NCI-H748 (cell line): Measurements from ENCODE around the gene WDR33.
A peak's percentile ranks its signal among the peaks of the same experiment; 100 is the strongest.
"Not testable (repeated sequence)": the region's sequence is repeated elsewhere in the genome, so short reads cannot be mapped to it uniquely, and the experiment has no call there.

ENCODE experiments used
- DNase-seq: peaks from one replicate; lab custom pipeline; 2025; ENCODE audit not compliant: unreplicated experiment; lab: John Stamatoyannopoulos, UW

WDR33 gene

DNA sequence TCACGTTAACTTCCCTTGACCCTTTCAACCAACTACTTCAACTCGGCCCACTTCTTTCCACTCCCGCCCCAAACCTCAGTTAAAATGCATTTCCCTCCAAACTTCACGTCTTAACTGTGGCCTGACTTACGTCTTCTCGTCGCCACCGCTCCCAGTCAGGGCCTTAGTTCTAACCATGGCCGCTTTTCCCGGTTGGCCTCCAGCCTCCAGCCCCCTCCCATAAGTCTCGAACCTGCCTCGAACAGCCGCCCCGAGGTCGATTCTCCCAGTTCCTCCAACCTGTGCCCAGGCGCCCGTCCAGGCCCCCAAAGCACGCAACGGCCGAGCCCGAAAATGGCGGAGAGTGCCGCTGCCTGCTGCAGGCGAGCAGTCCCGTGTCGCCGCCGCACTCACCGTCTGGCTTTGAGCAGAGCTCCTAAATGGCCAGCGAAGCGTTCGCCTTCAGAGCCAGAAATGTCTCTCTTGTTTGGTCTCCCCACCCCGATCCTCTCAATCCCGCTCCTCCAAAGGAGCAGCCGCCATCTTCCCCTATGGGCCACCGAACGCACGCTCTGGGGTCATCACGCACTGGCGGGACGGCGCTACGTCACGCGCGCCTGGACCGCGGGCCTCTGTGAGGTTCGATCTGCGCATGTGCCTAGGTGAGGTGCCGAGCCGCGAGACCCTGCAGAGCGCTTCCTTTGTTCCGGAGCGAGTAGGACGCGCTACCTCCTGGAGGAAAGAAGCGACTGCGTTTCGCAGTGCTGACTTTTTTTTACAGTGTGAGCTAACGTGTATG lies at the start of gene WDR33:
Gene WDR33, minus strand, starts transcription at position 553 of the 778 bp plus-strand sequence. CDS start 40,190 bp downstream, outside the sequence.
- peak; percentile 91 for DNase-seq

DNA sequence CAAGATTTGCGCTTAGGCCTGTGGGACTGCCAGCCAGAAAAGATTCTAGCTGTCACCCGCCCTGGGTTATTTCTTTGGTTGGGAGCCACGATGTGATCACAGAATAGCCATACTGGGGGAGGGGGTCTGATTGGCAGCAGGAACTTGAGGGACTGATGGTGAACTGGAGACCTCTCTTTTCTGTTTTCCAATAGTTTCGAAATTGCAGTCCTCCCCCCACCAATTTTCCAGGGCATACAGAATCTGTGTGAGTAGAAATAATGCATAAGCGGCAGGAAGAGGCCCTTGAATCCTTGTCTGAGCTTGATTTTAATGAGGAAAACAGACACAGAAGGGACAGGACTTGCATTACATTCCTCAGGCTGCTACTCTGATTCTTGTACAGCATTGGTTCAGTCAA lies 49.2 kb upstream of the WDR33 start:
- DNase-seq: no peak

DNA sequence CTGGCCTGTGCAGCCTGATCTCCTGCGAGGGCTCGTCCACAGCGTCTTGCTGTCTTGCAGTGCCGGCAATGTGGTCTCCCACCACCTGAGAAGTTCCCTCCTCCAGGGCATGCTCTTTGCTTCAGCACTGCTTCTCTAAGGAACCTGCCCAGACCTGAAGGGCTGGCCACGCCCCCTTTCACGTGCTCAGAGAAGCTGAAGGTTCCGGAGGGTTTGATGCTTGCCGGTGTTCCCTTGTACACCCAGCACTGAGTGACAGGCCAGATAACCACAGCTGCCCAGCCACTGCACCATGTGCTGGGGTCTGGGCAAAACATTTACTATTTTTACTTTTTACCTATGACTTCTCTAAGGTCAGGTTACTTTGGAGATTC lies 48.7 kb upstream of the WDR33 start:
- peak; percentile 6 for DNase-seq

DNA sequence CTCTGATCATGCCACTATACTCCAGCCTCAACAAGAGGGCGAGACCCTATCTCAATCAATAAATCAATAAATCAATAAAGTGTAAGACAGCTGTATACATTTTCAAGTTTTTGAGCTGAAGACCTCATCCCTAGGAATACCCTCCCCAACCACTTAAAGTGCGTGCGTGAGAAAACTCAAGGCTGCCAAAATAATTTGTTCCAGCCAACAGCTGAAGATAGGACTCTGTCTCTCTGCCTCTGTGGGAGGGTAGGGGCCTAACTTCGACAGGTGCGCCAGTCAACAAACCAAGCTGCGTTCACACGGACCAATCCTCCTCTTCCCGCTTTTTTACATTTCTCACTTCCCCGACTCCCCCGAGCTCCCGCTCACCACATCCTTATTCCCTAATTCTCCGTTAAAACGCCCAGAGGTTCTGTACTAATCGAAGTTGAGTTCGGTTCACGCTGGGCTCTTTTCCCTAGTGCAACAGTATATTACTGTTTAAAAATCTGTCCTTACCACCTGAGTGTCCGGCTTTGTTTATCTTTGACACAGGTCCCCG lies 46.4 kb upstream of the WDR33 start:
- DNase-seq: peak; percentile 47

DNA sequence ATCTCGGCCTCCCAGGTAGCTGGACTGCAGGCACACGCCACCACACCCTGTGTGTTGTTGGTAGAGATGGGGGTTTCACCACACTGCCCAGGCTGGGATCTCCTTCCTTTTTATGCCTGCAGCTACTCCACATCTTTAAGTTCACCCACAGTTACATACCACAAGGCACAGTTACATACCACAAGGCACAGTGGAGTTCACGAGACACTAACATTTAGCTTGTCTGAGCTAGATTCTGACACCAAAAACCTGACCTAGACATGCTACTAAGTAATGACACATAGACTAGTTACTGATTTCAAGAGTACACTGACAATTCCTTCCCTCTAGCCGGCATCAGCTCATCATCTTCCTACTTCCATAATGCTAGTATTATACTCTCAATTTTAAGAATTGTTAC lies 42.7 kb upstream of the WDR33 start:
- no peak for DNase-seq

DNA sequence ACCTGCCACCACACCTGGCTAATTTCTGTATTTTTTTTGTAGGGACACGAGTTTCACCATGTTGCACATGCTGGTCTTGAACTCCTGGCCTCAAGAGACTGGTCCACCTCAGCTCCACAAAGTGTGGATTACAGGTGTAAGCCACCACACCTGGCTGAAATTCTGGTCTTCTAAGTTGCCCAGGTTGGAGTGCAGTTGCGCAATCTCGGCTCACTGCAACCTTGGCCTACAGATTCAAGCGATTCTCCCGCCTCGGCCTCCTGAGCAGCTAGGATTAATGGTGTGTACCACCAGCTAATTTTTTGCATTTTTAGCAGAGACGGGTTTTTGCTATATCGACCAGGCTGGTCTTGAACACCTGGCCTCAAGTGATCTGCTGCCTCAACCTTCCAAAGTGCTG lies 41.4 kb upstream of the WDR33 start:
- DNase-seq: no peak

DNA sequence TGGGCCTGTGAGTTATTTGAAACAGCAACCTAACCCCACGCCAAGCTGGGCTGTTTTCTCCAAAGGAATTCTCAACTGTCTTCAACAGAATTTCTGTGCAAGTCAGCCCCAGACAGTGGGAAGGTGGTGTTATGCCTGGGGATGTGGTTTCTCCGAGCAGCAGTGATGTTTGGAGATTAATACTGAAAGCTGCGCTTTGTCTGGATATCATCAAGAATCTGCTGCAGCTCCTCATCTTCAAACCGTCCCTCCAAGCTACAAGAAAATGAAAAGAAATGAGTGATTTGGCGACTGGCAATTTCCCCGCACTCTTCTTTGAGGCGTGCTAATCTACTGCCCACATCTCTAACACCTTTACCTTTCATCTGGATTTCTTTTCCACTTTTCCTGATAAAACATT lies 37.0 kb upstream of the WDR33 start:
- DNase-seq: no peak

DNA sequence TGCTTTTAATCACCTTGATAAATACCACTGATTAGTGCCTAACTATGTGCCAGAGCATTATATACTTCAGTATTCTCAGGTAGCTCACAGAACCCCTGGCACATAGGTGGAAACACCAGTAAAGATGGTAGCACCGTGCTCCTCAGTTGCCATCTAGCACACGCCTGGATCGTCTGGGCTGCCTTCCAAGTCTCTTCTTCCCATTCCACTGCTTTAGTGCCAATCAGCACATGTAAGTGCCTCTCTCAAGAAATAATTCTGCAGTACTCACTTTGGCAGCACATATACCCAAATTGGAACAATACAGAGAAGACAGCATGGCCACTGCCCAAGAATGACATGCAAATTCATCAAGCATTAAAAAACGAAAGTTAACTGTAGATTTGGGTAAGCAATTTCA lies 34.0 kb upstream of the WDR33 start:
- DNase-seq: no peak

DNA sequence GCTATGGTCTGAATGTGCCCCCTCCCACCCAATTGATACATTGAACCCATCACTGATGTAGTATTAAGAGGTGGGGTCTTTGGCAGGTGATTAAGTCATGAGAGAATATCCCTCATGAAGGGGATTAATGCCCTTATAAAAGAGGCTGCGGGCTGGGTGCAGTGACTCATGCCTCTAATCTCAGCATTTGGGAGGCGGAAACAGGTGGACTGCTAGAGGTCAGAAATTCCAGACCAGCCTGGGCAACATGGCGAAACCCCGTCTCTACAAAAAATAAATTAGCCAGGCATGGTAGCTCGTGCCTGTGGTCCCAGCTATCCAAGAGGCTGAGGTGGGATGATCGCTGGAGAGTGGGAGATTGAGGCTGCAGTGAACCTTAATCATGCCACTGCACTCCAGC lies 32.7 kb upstream of the WDR33 start:
- DNase-seq: no peak

DNA sequence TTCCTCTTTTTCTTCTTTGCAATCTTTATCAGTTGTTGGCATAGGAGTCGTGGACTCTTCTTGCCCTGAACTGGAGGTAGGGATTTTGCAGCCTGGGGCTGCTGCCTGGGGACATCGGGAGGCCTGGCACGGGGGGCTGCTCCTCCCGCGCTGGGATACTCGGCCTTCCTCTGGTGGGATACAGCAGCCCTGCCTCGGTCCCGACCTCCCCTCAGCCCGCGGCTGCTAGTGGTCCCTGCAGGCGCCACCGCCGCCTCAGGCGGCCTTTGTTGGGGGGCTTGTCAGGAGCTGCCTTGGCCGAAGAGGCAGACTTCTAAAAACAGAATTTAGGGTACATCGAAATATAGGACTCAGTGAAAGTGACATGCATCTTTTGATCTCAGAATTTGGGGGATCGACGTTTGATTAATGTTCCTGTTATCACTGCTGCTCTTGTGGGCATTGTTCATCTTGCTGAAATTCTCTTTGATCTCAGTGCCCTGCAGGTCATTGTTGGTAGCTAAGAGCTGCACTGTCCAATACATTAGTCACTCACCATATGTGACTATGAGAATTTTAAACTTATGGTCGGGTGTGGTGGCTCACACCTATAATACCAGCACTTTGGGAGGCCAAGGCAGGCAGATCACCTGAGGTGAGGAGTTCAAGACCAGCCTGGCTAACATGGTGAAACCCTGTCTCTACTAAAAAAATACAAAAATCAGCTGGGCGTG lies 30.7 kb upstream of the WDR33 start:
- no peak for DNase-seq

DNA sequence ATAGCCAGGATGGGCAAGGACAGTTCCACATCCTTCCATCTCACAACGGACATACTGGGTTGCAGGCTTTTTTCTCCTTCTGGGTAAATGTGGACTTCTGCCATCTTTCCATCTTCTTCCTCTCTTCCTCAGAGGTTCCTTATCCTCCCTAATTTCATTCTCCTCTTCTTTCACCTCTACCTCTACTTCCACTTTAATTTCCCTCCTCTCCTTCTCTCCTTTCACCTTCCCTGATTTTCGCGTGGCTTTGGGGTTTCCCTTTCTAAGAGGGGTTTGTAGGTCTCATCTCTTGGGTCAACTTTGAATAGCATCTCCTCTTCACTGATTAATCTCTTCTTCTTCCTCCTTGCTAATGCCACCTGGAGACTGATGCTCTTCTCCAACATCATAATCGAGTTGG lies 29.9 kb upstream of the WDR33 start:
- no peak for DNase-seq

DNA sequence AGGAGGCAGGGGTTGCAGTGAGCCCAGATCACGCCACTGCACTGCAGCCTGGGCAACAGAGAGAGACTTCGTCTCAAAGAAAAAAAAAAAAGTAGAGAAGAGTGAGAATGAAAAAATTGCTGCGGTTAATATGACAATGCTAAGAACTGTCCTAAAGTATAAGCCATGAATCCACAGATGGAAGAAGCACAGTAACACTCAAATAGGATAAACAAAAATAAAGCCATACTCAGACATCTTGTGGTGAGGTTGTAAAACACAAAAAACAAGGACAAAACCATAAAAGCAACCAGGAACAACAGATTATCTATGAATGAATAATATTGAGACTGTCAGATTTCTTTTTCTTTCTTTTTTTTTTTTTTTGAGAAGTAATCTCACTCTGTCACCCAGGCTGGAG lies 24.0 kb upstream of the WDR33 start:
- DNase-seq: no peak

DNA sequence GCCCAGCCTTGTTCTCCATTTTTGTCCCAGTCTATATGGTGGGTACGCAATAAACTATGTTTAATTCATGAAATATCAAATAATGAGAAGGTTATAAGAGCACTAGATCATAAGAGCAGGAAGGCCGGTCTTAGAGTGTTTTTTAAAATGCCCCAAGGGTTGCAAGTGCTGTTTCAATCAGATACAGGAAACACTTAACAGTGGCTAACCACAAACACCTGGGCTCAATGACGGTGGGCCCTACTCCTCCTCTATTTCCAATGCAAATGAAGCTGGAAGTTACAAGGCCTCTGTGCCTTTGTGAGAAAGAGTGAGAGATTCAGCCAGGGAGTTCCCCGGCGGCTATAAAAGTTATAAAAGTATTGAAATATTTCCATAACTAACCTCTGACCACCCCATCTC lies 18.9 kb upstream of the WDR33 start:
- DNase-seq: no peak

DNA sequence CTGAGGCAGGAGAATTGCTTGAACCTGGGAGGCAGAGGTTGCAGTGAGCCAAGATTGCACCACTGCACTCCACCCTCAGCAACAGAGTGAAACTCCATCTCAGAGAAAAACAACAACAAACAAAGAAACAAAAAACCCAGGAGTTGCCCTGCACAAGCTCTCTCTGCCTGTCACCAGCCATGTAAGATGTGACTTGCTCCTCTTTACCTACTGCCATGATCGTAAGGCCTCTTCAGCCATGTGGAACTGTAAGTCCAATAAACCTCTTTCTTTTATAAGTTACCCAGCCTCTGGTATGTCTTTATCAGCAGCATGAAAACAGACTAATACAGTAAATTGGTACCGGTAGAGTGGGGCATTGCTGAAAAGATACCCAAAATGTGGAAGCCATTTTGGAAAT lies 15.7 kb upstream of the WDR33 start:
- DNase-seq: not testable (repeated sequence)

DNA sequence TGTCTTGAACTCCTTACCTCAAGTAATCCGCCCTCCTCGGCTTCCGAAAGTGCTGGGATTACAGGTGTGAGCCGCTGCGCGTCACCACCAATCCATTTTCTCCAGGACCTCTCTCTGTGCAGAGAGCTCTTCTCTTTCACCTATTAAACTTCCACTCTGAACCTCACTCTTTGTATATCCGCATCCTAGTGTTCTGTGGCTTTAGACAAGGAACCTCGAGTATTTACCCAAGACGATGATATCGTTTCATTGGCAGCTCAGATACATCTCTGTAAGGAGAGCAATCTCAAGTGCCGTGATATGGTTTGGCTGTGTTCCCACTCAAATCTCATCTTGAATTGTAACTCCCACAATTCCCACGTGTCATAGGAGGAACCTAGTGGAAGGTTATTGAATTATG lies 15.1 kb upstream of the WDR33 start:
- DNase-seq: no peak

DNA sequence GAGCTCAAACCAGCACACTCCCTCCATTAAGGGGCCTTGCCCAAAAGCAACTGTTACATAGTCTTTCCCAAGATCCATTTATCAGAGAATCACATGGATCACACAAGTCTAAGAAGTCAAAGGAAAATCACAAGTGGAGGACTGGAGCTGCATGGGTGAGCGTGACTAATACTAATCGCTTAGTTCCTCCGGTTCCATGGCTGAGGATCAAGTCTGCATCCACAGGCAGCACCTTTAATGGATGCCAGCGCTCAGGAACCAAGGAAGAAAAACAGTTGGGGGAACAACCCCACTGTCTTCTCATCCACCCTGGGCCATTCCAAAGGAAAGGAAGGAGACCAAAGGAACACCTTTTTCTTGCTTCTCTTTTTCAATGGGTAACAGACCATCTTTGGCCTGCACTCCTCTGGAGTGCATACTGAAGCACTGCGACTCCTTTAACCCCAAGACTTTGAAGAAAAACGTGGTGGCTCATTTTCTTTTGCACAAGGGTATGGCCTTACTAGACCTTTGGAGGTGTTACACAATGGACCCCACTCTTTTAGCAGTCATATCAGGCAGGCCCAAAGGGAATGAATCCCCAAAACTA lies 9.2 kb upstream of the WDR33 start:
- DNase-seq: no peak

DNA sequence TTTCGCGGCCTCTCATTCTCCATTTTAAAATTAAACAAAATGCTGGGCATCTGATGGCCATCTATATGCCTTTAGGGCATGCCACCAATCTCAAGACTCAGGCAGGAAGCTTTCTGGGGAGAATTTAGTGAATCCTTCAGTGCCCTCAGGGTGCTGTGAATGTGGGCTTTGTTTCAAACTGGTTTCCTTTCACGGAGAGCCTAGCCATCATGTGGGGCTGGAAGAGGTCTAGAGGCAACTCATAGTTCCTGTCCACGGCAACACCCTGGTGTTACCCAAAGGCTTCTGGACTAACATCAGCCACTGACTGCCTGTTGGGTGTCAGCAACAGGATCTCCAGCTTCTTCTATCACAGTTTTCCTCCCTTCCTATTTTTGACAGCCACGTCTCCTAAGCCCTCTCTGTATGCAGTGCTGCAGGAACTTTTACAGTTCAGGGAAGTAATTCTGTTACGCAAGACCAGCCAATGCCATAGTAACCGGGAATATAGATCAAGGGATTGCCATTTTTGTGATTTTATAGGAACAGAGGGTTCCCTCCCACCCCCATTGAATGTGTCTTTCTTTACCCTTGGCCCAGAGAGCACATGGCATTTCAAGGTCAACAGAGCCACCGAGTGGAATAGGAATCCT lies 7.9 kb upstream of the WDR33 start:
- no peak for DNase-seq

DNA sequence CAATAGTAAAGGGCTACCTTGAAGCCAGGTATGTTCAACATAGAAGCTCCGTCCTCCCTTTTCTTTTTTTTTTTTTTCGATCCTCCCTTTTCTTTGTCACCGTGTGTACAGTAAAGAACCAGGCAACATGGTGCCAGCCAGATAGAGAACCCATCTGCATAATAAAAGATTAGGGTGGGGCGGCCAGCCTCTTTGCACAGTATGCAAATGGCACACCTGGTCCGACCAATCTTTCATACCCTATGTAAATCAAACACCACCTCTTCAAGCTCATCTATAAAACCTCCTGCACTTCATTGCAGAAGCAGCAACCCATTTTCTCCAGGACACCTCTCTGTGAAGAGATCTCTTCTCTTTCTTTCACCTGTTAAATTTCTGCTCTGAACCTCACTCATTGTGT lies 7.3 kb upstream of the WDR33 start:
- peak; percentile 62 for DNase-seq

DNA sequence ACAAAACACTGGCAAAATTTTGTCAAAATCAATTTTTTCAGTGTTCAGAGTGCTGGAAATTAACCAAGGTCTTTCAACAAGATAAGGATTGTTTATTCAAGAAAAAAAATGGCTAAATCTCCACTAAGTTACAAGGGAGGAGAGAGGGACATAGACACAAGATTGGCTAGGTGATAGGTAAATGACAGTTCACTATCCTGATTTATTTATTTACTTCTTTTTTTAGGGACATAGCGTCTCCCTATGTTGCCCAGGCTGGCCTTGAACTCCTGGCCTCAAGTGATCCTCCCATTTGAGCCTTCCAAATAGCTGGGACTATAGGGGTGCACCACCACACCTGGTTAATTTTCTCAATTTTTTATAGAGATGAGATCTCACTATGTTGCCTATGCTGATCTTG lies 3.7 kb upstream of the WDR33 start:
- DNase-seq: no peak

DNA sequence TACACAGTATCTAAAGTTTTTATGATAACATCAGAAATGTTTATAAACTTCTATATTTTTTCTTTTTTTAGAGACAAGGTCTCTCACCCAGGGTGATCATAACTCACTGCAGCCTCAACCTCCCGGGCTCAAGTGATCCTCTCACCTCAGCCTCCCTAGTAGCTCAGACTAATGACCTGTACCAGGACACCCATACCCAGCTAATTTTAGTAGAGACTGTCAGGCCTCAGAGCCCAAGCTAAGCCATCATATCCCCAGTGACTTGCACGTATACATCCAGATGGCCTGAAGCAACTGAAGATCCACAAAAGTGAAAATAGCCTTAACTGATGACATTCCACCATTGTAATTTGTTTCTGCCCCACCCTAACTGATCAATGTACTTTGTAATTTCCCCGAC lies 1.5 kb upstream of the WDR33 start:
- DNase-seq: not testable (repeated sequence)
